ENCODE measurements around the gene MPEG1. TPM values are rescaled to one million over a fixed set of nuclear protein-coding genes. Genes with fewer than 3 reads are reported as not detected.

The MPEG1 gene
- total RNA-seq, 8 experiments from 2014 or later: 0.15 to 1.4 (median 0.90) TPM; not detected in 1

DNA sequence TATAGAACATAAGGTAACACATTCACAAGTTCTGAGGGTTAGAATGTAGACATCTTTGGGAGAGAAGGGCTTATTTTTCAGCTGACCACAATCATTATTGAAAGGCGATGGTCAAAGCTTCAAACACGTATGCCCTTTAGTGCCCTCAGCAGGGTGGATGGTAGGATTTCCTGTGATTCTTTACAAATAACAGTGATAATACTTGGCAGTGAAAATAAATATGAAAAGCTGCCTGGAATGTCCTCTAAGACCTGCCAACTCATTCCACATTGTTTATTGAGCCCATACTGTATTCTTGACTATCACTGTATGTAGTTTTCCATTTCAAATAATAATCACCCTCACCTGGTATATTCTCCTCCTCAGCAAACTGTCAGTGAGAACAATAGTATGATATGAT lies 13.7 kb upstream of the MPEG1 start:
- ATAC-seq (replicated peaks in 6 of 8): no peak
- no peak overlapping the region for H3K4me3 ChIP-seq
- 83 to 100% (median 86%) methylated on average over 2 of the region's 2 CpGs; no CpG with 5 or more reads in 5 of the 10 experiments for WGBS, 10 experiments
- no peak overlapping the region for H3K27ac ChIP-seq
- in situ Hi-C loops (cut with MboI; ENCODE audit: low pct_unique_long_range_greater_than_20kb in 2 of 9, low sequenced_read_pairs in 9 of 9, unreplicated experiment in 9 of 9): no loop called here
- H3K4me1 ChIP-seq (replicated peaks in 1 of 2): peaks cover 0 to 12% of the 10 kb centered on the region in 2 donors

DNA sequence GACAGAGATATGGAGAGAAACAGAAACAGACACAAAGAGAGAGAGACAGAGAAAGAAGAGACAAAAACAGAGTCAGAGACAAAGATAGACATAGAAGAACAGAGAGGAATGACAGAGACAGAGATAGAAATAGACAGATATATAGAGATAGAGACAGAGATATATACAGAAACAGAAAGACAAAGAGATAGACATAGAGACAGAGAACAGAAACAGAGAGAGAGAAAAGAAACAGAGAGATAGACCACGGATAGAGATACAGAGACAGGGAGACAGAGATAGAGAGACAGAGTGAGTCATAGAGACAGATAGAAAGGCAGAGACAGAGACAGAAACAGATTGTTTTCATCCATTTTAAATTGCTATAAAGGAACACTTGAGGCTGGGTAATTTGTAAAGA lies 12.3 kb upstream of the MPEG1 start:
- no peak for ATAC-seq (replicated peaks in 6 of 8)
- in situ Hi-C loops (cut with MboI; ENCODE audit: low pct_unique_long_range_greater_than_20kb in 2 of 9, low sequenced_read_pairs in 9 of 9, unreplicated experiment in 9 of 9): no loop called here
- Histone ChIP-seq H3K27ac (no peak overlapping the region), H3K4me3 (no peak overlapping the region), H3K4me1 (replicated peaks in 1 of 2) (peaks cover 0 to 12% of the 10 kb centered on the region in 2 donors)
- WGBS, 10 experiments: 0 to 78% (median 56%) methylated on average over 1 of the region's 1 CpG; no CpG with 5 or more reads in 1 of the 10 experiments

GRCh38 chr11:59224351-59224928 lies 11.7 kb upstream of the MPEG1 start:
- Histone ChIP-seq H3K4me1 (replicated peaks in 1 of 2) (peaks cover 0 to 12% of the 10 kb centered on the region in 2 donors), H3K4me3 (no peak overlapping the region), H3K27ac (no peak overlapping the region)
- in situ Hi-C loops (cut with MboI; ENCODE audit: low pct_unique_long_range_greater_than_20kb in 2 of 9, low sequenced_read_pairs in 9 of 9, unreplicated experiment in 9 of 9): no loop called here
- no peak for ATAC-seq (replicated peaks in 6 of 8)
- WGBS, 10 experiments: 4 to 100% (median 63%) methylated on average over 1 to 4 of the region's 4 CpGs

- Histone ChIP-seq H3K27ac (no peak overlapping the region), H3K4me1 (replicated peaks in 1 of 2) (peaks cover 0 to 12% of the 10 kb centered on the region in 2 donors), H3K4me3 (no peak overlapping the region)
- in situ Hi-C loops (cut with MboI; ENCODE audit: low pct_unique_long_range_greater_than_20kb in 2 of 9, low sequenced_read_pairs in 9 of 9, unreplicated experiment in 9 of 9): no loop called here
- 0 to 44% (median 23%) methylated on average over 1 to 2 of the region's 2 CpGs; no CpG with 5 or more reads in 3 of the 10 experiments for WGBS, 10 experiments
- ATAC-seq (replicated peaks in 6 of 8): peak in 1 of 8 experiments; percentile 56
Measured at GRCh38 chr11:59223611-59224010, 10.9 kb upstream of the MPEG1 start.

- in situ Hi-C loops (cut with MboI; ENCODE audit: low pct_unique_long_range_greater_than_20kb in 2 of 9, low sequenced_read_pairs in 9 of 9, unreplicated experiment in 9 of 9): no loop called here
- 83 to 100% (median 100%) methylated on average over 1 of the region's 1 CpG; no CpG with 5 or more reads in 5 of the 10 experiments for WGBS, 10 experiments
- H3K4me1 ChIP-seq (replicated peaks in 1 of 2): peaks cover 0 to 12% of the 10 kb centered on the region in 2 donors
- no peak overlapping the region for H3K27ac ChIP-seq
- no peak for ATAC-seq (replicated peaks in 6 of 8)
- no peak overlapping the region for H3K4me3 ChIP-seq
Measured at GRCh38 chr11:59223177-59223576, 10.4 kb upstream of the MPEG1 start.

DNA sequence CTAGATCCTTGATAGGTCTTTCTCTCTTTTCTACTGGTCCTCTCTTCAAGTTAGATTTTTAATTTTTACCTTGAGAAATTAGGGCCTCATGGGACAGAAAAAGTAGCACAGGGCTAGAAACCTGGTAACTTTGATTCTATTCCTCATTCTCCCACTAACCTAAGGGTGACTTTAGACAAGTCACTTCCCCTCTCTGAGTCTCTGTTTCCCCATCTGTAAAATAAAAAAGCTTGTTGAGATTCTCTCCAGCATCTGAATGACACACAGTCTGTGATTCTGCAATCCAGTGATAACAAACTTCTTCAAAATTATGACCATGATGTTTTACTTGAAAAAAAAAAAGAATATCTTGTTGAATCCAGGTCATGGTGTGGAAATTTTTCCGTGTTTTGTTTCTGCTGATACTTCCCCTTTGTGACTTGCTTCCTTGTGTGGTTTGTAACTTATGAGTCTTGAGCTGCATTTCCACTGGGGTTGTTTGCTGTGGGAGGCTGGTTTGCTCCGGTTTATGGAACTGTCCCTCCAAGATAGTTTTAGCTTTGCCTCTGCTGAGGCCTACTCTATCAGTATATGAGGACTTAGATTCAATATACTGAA lies 9.8 kb upstream of the MPEG1 start:
- H3K4me1 ChIP-seq (replicated peaks in 1 of 2): peaks cover 0 to 12% of the 10 kb centered on the region in 2 donors
- H3K27ac ChIP-seq: no peak overlapping the region
- ATAC-seq (replicated peaks in 6 of 8): no peak
- no peak overlapping the region for H3K4me3 ChIP-seq
- 0 to 92% (median 50%) methylated on average over 1 to 2 of the region's 2 CpGs; no CpG with 5 or more reads in 1 of the 10 experiments for WGBS, 10 experiments
- in situ Hi-C loops (cut with MboI; ENCODE audit: low pct_unique_long_range_greater_than_20kb in 2 of 9, low sequenced_read_pairs in 9 of 9, unreplicated experiment in 9 of 9): no loop called here

DNA sequence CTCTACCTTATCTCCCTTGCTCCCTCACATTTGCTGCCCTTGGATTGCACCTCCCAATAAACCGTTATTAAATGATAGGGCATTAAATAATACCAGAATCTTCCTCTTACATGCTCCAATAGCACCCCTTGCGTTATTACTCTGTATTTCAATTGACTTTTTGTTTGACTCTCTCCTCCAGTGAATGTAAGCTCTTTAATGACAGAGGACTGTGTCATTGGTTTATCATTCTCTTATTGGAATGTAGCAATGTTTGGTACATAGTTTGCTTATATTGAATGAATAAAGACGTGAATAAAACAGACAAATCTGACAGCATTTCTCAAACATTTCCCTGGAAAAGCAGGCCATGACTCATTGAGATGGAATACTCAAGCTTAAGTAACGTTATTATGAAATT lies 8.7 kb upstream of the MPEG1 start:
- peak in 1 of 8 experiments; percentile 18 for ATAC-seq (replicated peaks in 6 of 8)
- in situ Hi-C loops (cut with MboI; ENCODE audit: low pct_unique_long_range_greater_than_20kb in 2 of 9, low sequenced_read_pairs in 9 of 9, unreplicated experiment in 9 of 9): no loop called here
- 0 to 100% (median 63%) methylated on average over 1 to 4 of the region's 4 CpGs for WGBS, 10 experiments
- H3K4me3 ChIP-seq: no peak overlapping the region
- H3K4me1 ChIP-seq (replicated peaks in 1 of 2): peaks cover 0 to 12% of the 10 kb centered on the region in 2 donors
- H3K27ac ChIP-seq: no peak overlapping the region

DNA sequence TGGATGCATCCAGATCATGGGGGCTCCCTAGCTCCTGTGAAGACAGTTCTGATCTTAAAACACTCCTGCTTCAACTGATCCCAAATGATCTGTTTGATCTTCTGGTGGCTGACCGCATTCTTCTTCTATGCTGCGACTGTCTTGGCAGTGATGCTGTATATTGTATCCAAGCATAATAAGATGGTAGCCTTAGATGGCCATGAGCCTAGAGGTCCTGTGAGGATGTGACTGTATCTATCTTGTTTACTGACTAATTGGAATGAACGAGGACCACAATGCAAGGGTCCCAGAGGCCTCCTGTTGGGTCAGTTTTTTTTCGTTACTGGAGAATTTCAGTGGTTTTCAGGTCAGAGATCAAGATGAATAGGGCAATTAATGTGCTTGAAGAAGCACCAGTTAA lies 7.1 kb upstream of the MPEG1 start:
- in situ Hi-C loops (cut with MboI; ENCODE audit: low pct_unique_long_range_greater_than_20kb in 2 of 9, low sequenced_read_pairs in 9 of 9, unreplicated experiment in 9 of 9): no loop called here
- Histone ChIP-seq H3K27ac (no peak overlapping the region), H3K4me3 (no peak overlapping the region), H3K4me1 (replicated peaks in 1 of 2) (peaks cover 0 to 12% of the 10 kb centered on the region in 2 donors)
- no peak for ATAC-seq (replicated peaks in 6 of 8)
- WGBS, 10 experiments: 0 to 100% (median 68%) methylated on average over 1 to 4 of the region's 4 CpGs; no CpG with 5 or more reads in 4 of the 10 experiments

- in situ Hi-C loops (cut with MboI; ENCODE audit: low pct_unique_long_range_greater_than_20kb in 2 of 9, low sequenced_read_pairs in 9 of 9, unreplicated experiment in 9 of 9): no loop called here
Measured at GRCh38 chr11:59218893-59219292, 6.2 kb upstream of the MPEG1 start.

DNA sequence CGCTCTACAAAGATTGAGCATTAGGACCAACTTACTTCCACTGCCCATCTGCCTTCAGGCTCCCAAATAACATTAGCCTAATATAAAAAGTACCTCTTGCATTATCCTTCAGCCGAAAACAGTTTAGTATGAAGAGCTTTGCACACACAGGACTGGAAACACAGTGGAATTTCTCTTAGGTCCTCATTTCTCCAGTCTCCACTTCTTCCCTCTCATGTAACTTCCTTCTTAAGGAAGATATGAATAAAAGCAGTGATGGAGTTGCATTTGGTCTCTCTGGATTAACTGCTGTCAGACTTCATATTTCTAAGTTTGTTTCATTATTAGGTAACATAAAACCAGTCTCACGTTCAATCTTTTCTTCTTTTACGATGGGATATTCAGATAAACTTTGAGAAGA lies 5.6 kb upstream of the MPEG1 start:
- Histone ChIP-seq H3K4me3 (no peak overlapping the region), H3K4me1 (replicated peaks in 1 of 2) (peaks cover 0 to 2% of the 10 kb centered on the region in 2 donors), H3K27ac (no peak overlapping the region)
- in situ Hi-C loops (cut with MboI; ENCODE audit: low pct_unique_long_range_greater_than_20kb in 2 of 9, low sequenced_read_pairs in 9 of 9, unreplicated experiment in 9 of 9): no loop called here
- WGBS, 10 experiments: 17 to 100% (median 91%) methylated on average over 1 to 4 of the region's 4 CpGs
- no peak for ATAC-seq (replicated peaks in 6 of 8)

More at GRCh38 chr11:59218893-59219292, 6.2 kb upstream of the MPEG1 start:
- 0 to 73% (median 45%) methylated on average over 1 to 2 of the region's 2 CpGs; no CpG with 5 or more reads in 1 of the 10 experiments for WGBS, 10 experiments
- peaks cover 0 to 8% of the 10 kb centered on the region in 2 donors for H3K4me1 ChIP-seq (replicated peaks in 1 of 2)
- no peak overlapping the region for H3K4me3 ChIP-seq
- H3K27ac ChIP-seq: no peak overlapping the region
- ATAC-seq (replicated peaks in 6 of 8): no peak

DNA sequence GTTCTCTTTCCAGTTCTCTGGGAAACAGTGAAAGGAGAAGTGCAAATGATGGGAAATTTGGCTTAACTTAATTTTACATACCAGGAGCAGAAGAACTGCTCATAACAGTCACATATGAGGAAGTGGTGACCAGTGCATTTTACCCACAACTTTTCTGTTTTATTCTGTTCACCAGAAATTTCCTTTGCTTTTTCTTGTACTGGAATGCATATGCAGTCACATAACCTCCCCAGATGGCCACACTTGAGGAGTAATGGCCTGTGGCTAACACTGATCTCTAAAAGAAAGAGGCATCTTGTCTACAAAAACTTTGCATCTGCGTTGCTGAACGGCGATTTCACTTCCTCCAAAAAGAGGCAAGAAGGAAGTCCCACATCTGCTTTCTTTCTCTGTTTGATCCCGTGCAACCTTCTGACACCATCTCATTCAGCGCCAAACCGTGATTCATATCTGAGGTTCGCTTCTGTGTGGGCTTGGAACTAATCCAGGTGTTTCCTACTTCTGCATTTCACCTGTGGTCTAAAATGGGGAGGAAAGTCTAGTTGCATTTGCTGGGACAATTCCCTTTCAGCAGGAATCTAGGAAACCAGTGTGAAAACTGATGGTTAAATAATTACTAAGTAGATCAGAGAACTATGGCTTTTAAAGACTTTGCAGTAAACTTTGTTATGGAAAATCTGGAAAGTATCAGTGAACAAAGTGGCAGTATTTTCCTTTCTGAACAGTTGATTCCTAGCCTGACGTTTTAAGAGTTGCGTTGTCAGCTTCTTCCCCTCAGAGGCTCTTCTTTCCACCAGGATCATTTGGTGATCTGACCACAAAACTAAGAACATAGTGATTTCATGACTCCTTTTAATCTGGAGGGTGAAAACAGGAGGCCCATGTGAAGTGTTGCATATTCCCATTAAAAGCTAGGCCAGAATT lies 4.2 kb upstream of the MPEG1 start:
- H3K27ac ChIP-seq: no peak overlapping the region
- H3K4me3 ChIP-seq: no peak overlapping the region
- in situ Hi-C loops (cut with MboI; ENCODE audit: low pct_unique_long_range_greater_than_20kb in 2 of 9, low sequenced_read_pairs in 9 of 9, unreplicated experiment in 9 of 9): no loop called here
- peak in 2 of 8 experiments; percentile 23 to 36 for ATAC-seq (replicated peaks in 6 of 8)
- WGBS, 10 experiments: 6 to 100% (median 83%) methylated on average over 2 to 9 of the region's 9 CpGs
- no peaks in the 10 kb centered on the region for H3K4me1 ChIP-seq (replicated peaks in 1 of 2)

DNA sequence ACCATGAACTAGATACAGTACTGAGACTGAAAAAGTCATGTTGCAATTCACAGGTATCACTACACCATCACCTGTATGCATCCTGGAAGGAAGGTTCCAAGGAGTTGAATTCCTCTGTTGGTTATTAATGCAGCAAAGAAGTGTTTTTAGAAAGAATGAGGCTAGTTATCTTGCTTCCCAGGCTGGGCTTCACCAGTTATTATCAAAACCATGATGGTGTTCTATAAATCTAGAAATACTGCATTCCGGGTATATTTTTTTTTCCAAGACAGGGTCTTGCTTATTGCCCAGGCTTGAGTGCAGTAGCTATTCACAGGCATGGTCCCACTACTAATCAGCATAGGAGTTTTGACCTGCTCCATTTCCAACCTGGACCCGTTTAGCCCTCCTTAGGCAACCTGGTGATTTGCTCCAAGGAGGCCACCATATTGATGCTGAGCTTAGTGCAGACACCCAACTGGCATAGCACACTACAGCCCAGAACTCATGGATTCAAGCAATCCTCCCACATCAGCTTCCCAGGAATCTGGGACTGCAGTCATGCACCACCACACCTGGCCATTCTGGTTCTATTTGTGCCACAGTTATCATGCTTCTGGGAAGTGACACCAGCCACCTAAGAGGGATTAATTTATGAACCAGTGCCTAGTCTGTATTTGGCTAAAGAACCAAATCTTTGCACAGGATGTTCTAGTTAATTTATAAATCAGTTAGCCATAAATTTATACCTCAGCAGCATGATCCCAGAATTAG lies 1.6 kb upstream of the MPEG1 start:
- no peak for ATAC-seq (replicated peaks in 6 of 8)
- no peaks in the 10 kb centered on the region for H3K4me1 ChIP-seq (replicated peaks in 1 of 2)
- in situ Hi-C loops (cut with MboI; ENCODE audit: low pct_unique_long_range_greater_than_20kb in 2 of 9, low sequenced_read_pairs in 9 of 9, unreplicated experiment in 9 of 9): no loop called here
- H3K4me3 ChIP-seq: no peak overlapping the region
- WGBS, 10 experiments: 0 to 100% (median 79%) methylated on average over 1 to 2 of the region's 2 CpGs; no CpG with 5 or more reads in 4 of the 10 experiments
- no peak overlapping the region for H3K27ac ChIP-seq

All from motor neuron (in vitro differentiated cells).